Left ventricle myocardium superior (tissue), 1 donor: ENCODE data around the gene STUB1. TPM values are rescaled to one million over a fixed set of nuclear protein-coding genes. Genes with fewer than 3 reads are reported as not detected.

Experiments
- ATAC-seq: fragments of 200-7000 bp; cut with Tn5 transposase; one replicate; pipeline ENCODE4 v1.9.1; 2020; ENCODE audit warnings: mild to moderate bottlenecking, moderate library complexity
- DNase-seq: peaks from one replicate; pipeline ENCODE4 v3.0.0-alpha.2; 2020
- intact Hi-C: fragments of 100-400 bp; cut with micrococcal nuclease; formaldehyde crosslinking; loops from one replicate; pipeline ENCODE4 v1.11.0; 2022
- long read RNA-seq: library from polyadenylated mRNA; unstranded; transcript quantifications from one replicate; pipeline ENCODE4 v2.0.0, GENCODE V29; 2021
- total RNA-seq: library from RNA; stranded (reverse); fragmentation: NEBNext Ultra II Directional; extraction: Animal tissue kit (Norgen Biotek cat#: 25700); gene quantifications from one replicate; pipeline ENCODE4 v1.2.1, GENCODE V29; 2021
- donor health status: DM: no; HTN: yes; CAD: no; lungs with severe emphysema.

The STUB1 gene
- 144 TPM for total RNA-seq
- long read RNA-seq, transcript STUB1-201 (7 exons, 1,472 nt), result major isoform, 468 of 516 reads
- long read RNA-seq, partial matches to known transcripts, result 17 of 516 reads
- long read RNA-seq, other reads (novel, unspliced or antisense), result 30 of 516 reads

DNA sequence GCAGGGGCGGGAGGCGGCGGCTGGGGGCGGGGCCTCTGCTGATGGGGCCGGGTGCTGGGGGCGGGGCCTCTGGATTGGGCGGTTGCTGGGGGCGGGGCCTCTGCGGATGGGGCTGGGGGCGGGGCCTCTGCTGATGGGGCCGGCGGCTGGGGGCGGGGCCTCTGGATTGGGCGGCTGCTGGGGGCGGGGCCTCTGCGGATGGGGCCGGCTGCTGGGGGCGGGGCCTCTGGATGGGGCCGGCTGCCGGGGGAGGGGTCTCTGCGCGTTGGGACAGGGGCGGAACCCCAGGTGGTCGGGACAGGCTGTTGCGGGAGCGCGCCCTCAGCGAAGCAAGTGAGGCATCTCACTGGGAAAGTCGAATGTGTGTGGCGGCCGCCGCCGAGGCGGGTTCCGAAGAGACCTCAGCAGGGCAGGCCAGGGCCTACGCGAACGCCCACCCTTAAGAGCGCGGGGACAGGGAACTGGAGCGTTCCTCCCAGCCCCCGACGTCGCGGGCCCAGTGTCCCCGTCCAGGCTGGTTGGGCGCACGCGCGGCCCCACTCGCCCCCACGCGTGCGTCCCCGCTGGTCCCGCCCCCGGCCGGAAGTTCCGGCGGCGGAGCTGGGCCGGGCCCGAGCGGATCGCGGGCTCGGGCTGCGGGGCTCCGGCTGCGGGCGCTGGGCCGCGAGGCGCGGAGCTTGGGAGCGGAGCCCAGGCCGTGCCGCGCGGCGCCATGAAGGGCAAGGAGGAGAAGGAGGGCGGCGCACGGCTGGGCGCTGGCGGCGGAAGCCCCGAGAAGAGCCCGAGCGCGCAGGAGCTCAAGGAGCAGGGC lies at the start of gene STUB1:
TSS of gene STUB1 (plus strand) at position 597 of the 811 bp plus-strand sequence. CDS start at position 713, 116 bp downstream.
- intact Hi-C loops, result no loop called here
- ATAC-seq, result peak; percentile 73

DNA sequence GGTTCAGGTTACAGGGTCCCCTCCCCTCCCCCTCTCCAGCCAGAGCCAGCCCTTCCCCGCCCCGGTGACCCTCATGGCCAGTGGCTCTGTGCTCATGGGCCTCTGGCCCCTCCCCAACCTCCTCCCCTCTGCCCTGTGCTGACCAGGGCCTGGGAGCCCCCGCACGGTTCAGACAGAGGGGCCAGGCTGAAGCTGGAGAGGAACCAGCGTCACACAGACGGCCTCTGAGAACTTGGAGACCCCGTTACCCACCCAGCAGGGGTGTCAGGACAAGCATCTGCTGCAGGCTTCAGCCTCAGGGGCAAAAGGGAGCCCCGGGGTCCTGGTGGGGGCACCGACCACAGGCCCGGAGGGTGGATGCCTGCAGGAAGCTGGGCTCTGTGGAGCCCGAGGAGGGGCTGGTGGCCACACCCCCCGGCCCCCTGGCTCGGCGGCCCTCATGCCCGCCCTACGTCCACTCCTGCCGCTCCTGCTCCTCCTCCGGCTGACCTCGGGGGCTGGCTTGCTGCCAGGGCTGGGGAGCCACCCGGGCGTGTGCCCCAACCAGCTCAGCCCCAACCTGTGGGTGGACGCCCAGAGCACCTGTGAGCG lies 49.3 kb upstream of the STUB1 start, which contains the start of gene WFIKKN1:
TSS of gene WFIKKN1 (plus strand) at position 171 of the 591 bp plus-strand sequence. CDS start at position 440, 269 bp downstream.
- peak; percentile 46 for DNase-seq
- ATAC-seq, result no peak
- intact Hi-C loops, result no loop called here

More for the DNA sequence above, at the start of gene STUB1:
- DNase-seq, result peak; percentile 93

DNA sequence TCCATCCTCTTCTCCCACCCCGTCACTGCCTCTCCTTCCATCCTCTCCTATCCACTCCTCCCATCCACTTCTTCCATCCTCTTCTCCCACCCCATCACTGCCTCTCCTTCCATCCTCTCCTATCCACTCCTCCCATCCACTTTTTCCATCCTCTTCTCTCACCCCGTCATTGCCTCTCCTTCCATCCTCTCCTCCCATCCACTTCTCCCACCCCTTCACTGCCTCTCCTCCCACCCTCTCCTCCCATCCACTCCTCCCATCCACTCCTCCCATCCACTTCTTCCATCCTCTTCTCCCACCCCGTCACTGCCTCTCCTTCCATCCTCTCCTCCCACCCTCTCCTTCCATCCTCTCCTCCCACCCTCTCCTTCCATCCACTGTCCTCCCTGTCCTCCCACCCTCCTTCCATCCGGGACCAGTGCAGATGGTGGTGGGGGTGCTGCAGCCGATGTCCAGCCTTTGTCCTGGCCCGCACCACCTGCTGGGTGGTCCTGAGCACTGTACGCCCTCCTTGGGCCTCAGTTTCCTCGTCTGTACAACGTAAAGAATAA lies 48.3 kb upstream of the STUB1 start:
- DNase-seq, result no peak
- no peak for ATAC-seq
- intact Hi-C loops, result no loop called here

DNA sequence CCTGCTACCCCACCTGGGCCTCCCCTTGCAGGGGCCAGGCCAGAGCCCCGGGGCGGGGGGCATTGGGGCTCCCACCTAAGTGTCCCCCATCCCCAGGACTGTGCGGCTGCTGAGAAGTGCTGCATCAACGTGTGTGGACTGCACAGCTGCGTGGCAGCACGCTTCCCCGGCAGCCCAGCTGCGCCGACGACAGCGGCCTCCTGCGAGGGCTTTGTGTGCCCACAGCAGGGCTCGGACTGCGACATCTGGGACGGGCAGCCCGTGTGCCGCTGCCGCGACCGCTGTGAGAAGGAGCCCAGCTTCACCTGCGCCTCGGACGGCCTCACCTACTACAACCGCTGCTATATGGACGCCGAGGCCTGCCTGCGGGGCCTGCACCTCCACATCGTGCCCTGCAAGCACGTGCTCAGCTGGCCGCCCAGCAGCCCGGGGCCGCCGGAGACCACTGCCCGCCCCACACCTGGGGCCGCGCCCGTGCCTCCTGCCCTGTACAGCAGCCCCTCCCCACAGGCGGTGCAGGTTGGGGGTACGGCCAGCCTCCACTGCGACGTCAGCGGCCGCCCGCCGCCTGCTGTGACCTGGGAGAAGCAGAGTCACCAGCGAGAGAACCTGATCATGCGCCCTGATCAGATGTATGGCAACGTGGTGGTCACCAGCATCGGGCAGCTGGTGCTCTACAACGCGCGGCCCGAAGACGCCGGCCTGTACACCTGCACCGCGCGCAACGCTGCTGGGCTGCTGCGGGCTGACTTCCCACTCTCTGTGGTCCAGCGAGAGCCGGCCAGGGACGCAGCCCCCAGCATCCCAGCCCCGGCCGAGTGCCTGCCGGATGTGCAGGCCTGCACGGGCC lies 47.5 kb upstream of the STUB1 start:
- ATAC-seq, result no peak
- DNase-seq, result peak; percentile 33
- intact Hi-C loops, result no loop called here

DNA sequence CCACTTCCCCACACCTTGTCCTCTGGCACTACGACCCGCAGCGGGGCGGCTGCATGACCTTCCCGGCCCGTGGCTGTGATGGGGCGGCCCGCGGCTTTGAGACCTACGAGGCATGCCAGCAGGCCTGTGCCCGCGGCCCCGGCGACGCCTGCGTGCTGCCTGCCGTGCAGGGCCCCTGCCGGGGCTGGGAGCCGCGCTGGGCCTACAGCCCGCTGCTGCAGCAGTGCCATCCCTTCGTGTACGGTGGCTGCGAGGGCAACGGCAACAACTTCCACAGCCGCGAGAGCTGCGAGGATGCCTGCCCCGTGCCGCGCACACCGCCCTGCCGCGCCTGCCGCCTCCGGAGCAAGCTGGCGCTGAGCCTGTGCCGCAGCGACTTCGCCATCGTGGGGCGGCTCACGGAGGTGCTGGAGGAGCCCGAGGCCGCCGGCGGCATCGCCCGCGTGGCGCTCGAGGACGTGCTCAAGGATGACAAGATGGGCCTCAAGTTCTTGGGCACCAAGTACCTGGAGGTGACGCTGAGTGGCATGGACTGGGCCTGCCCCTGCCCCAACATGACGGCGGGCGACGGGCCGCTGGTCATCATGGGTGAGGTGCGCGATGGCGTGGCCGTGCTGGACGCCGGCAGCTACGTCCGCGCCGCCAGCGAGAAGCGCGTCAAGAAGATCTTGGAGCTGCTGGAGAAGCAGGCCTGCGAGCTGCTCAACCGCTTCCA lies 46.7 kb upstream of the STUB1 start:
- DNase-seq (peak; percentile 36), ATAC-seq (no peak)
- intact Hi-C loops, result no loop called here

DNA sequence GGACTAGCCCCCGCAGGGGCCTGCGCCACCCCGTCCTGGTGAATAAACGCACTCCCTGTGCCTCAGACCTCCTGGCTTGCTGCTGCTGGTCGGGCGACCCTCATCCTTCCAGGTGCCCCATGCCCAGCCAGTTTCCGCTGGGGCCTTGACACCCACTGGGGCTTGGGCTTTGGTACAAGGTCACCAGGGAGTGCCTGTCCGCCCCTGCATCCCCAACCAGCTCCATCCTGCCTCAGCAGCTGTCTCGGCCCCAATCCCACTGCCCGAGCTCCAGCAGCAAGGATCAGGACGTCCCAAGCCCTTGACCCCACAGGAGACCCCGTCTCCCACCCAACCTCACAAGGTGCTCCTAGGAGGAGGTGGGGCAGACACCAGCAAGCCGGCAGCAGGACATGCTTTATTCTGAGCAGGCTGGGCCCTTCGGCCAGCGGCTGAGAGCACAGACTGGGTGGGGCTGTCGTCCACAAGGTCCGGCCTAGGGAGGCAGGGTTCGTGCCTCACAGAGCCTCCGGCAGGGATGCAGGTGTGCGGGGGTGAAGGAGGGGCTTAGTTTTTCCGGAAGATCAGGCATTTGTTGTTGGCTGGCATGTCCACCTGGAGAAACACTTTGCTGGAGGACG lies 46.0 kb upstream of the STUB1 start:
- DNase-seq (no peak), ATAC-seq (no peak)
- intact Hi-C loops, result no loop called here

DNA sequence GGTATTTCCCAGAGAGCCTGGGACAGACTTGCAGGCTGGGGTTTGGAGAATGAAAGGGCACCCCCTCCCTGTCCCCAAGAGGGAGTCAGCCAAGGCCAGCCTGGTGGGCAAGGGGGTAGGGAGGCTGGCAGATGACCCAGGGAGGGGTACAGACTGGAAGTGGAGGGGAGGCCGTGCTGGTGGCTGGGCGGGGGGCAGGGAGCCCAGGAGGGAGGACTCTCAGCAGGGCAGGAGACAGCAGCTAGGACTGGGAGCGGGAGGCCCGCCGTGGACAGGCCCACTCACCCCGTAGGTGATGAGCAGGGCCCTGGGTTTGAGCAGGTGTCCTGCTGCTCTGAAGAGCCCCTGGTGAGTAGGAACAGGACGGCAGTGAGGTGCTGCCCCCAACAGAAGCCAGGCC lies 45.2 kb upstream of the STUB1 start:
- intact Hi-C loops, result no loop called here
- DNase-seq (no peak), ATAC-seq (no peak)

DNA sequence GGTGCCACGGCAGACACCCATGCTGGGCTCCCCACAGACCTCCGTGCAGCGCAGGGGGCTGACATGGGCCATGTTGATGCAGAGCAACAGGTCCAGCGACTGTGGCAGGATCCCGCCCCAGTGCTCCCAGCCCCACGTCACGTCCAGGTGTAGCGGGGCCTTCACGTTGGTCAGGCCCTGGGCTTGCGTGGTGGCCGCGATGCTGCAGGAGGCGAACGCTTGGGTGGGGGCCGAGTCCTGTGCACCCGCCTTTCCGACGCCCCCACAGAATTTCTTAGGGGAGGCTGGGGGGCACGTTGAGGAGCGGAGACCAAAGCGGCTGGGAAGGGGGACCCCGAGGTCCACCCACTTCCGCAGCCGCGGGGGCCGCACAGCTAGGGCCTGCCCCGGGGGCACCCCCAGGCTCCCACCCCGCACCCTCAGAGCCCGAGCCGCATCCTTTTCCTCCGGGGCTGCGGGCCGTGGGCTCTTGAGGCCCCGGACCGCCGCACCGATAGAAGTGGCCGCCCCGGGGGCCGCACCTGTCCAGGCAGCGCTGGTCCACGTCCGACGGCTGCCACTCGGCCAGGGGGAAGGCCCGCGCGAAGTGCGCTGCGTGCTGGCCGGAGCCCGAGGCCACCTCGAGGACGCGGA lies 44.5 kb upstream of the STUB1 start:
- intact Hi-C loops, result no loop called here
- peak; percentile 46 for DNase-seq
- no peak for ATAC-seq

DNA sequence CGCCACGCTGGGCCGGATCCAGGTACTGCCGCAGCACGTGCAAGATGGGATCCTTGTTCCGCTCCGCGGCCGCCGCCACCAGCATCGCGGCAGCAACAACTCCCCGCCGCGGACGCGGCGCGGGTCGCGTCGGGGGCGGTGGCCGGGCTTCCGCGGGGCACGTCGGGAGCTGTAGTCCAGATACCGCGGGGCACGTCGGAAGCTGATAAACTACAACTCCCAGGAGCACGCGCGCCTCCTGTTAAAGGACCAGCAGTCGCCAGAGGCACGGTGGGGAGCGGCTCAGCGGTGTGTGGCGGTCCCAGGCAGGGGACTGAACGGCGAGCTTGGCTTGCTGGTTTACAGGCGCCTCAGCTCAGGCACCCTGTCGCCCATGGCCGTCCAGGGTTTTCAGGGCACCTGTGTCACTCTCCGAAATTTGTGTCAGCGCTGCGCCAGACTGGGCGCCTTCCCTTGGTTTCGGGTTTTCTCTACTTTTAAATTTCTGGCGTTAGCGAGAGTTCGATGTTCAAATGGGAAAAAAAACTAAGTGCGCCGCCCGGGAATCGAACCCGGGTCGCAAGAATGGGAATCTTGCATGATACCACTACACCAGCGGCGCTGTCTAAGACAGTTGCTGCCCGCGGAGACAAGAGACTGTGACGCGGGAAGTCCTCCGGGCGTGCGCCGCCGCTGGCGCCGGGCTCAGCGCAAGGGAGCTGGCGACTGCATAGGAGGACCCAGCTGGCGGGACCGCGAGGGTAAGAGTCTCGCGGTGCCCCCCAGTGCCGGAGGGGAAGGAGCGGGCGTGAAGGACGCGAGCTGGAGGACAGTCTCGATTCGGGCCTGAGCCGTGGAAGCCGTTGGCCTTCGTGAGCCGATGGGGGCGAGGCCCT lies 43.8 kb upstream of the STUB1 start, which contains the start of gene METTL26:
TSS of gene METTL26 (minus strand) at position 100 of the 875 bp plus-strand sequence. CDS start at position 85, 15 bp downstream.
- ATAC-seq (peak; percentile 86), DNase-seq (peak; percentile 98)
- intact Hi-C loops, result no loop called here

DNA sequence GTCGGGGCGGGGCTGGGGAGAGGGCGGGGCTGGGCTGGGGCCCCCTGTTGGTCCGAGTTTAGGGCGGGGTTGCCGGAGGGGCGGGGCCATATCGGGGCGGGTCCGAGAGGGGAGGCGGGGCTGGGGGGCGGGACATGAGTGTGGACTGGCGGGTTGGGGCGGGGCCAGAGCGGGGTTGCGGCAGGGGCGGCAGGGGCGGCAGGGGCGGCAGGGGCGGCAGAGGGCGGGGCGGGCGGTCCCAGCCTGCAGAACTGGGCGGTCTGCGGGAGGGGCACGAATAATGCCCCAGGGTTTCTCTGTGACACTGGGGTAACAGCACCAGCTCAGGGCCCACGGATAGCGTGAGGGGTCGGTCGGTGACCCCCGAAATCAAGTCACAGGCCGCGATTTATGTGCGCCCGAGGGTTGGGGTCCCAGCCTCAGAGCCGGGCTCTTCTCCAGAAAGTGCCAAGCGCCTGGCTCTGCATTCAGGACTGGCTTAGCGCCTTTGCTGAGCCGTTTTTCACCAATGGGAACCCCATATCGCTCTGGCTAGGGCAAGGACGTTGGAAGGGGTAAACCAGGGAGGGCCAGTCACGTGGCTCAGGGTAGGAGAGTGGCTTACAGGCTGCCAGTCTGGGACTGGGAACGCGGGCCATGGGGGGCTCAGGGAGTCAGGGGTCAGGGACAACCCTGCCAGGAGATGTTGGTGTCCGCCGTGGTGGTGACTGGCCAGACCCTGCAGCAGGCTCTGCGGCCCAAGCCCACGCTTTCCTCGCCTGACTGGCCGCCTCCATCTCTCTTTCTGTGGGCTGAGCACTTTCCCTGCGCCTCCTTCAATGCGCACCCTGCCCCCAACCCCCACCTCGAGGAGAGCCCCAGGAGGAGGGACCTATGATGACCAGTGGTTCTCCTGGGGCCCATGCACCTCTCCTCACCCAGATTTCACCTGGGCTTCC lies 42.9 kb upstream of the STUB1 start:
- peak; percentile 80 for ATAC-seq
- intact Hi-C loops, result no loop called here

DNA sequence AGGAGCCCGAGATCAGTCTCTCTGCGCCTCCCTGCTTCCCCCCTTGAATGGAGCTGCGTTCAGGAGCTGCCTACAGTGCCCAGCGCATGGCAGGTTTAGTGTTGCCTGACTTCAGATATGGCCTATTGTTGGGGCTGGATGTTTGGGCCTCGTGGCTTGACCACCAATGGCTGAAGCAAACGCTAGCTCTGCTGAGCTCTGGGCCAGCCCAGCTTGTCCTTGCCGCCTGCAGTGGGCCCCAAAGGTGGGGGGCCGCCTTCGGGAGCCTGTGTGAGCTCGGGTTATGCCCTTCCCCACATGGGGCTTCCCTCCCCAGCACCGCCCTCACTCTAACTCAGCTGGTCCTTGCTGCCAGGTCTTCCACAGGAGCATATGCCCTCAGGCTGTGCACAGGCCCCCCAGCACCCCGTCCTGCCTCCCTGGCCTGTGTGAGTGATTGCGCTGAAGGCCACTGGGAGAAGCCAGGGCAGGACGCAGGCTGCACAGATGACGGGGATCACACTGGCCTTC lies 42.1 kb upstream of the STUB1 start:
- ATAC-seq (no peak), DNase-seq (peak; percentile 45)
- intact Hi-C loops, result no loop called here

More for the DNA sequence above, 42.9 kb upstream of the STUB1 start:
- DNase-seq, result peak; percentile 94

DNA sequence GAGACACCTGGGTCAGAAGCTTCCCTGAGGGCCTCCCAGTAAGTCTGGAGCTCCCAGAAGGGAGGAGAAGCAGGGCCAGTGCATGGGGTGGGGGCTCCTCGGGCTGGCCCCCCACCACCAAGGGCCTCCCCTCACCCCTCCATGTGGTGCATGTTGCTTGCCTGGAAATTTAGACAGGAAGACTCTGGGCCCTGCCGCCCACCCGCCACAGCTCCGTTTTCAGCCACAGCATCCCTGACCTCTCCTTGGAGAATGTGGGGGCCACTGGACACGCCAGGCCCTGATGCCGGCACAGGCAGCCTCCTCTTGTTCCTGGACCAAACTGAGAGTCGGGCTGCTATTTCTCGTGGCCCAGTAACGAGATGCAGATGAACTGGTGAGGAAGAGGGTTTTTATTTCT lies 41.4 kb upstream of the STUB1 start:
- ATAC-seq, result no peak
- DNase-seq, result no peak
- intact Hi-C loops, result no loop called here

DNA sequence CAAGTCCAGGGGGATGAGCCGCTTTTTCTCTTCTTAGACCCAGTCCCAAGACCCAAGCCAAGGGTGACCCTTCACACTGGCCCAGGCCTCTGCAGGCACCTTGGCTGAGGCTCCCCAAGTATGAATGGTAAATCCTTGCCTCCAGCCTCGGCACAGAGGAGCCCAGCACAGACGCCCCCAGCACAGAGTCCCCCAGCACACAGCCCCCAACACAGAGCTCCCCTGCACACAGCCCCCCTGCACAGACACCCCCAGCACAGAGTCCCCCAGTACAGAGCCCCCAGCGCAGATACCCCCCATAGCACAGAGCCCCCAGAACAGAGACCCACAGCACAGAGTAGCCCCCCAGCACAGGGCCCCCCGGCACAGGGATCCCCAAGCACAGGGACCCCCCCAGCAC lies 39.6 kb upstream of the STUB1 start:
- no peak for DNase-seq
- no peak for ATAC-seq
- intact Hi-C loops, result no loop called here

DNA sequence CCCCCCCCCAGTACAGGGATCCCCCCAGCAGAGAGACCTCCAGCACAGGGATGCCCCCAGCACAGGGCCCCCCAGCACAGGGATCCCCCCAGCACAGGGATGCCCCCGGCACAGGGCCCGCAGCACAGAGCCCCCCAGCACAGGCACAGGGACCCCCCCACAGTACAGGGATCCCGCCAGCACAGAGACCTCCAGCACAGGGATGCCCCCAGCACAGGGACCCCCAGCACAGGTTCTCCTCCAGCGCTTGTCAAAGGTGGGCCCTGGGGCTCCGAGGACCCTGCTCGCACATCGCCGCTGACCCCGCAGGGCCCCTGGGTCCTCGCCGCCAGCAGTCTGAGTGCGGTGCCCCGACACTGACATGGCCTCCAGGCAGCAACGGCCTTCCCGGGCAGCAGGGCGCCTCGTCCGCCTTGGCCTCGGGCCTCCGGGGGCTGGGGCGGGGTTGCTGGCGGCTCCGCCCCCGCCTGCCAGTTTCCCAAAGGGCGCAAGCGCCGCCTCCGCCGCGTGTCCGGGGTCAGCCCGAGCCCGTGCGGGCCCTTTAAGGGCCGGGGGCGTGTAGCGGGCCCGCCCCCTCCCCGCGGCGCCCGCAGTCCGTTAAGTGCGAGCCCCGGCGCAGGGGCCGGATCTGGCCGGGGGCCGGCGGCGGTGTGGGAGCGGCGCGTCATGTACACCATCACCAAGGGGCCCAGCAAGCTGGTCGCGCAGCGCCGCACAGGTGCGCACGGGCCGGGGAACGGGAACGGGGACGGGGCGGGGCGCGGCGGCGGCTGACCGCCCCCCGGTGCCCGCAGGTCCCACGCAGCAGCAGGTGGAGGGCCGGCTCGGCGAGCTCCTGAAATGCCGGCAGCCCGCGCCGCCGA lies 38.7 kb upstream of the STUB1 start, which contains the start of gene MCRIP2:
TSS of gene MCRIP2 (plus strand) at position 503 of the 863 bp plus-strand sequence. CDS start at position 667, 164 bp downstream.
- intact Hi-C loops, result no loop called here
- DNase-seq, result peak; percentile 96
- peak; percentile 66 for ATAC-seq
